ENCODE data around the gene KCNJ18.
"Not testable (repeated sequence)": the region's sequence is repeated elsewhere in the genome, so short reads cannot be mapped to it uniquely, and the experiment has no call there.

KCNJ18 gene

GRCh38 chr17:21691883-21692703, at the start of gene KCNJ18:
Gene KCNJ18 (plus strand): TSS chr17:21692523. CDS start chr17:21702787, 10,264 bp downstream.
- not testable (repeated sequence) for FAIRE-seq; DNase-seq (ENCODE audit: insufficient read length, low spot score)

- not testable (repeated sequence) for DNase-seq (ENCODE audit: insufficient read length, low spot score); FAIRE-seq
These were observed 44.2 kb upstream of the KCNJ18 start for GRCh38 chr17:21648125-21648524.

GRCh38 chr17:21650043-21650442, 42.3 kb upstream of the KCNJ18 start:
- FAIRE-seq; DNase-seq (ENCODE audit: insufficient read length, low spot score): not testable (repeated sequence)

GRCh38 chr17:21652049-21652448, 40.3 kb upstream of the KCNJ18 start:
- DNase-seq (ENCODE audit: insufficient read length, low spot score); FAIRE-seq: not testable (repeated sequence)

DNA sequence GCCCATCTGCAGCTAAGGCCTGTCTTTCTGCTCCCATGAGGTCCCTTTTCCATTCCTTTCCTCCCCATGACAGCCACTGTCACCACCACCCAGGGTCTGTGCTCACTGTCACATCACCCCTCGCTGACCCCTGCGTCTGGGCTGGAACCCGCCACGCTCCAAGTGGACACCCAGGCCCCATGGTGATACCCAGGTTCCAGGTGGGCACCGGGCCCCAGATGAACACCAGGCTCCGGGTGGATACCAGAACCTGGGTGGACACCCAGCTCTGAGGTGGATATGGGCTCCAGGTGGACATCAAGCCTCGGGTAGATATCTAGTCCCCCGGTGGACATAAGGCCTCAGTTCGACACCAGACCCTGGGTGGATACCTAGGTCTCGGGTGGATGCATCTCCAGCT, 39.1 kb upstream of the KCNJ18 start:
- not testable (repeated sequence) for DNase-seq (ENCODE audit: insufficient read length, low spot score); FAIRE-seq

GRCh38 chr17:21656518-21657309, 35.6 kb upstream of the KCNJ18 start:
- FAIRE-seq; DNase-seq (ENCODE audit: insufficient read length, low spot score): not testable (repeated sequence)

GRCh38 chr17:21659635-21660034, 32.7 kb upstream of the KCNJ18 start:
- not testable (repeated sequence) for DNase-seq (ENCODE audit: insufficient read length, low spot score); FAIRE-seq

DNA sequence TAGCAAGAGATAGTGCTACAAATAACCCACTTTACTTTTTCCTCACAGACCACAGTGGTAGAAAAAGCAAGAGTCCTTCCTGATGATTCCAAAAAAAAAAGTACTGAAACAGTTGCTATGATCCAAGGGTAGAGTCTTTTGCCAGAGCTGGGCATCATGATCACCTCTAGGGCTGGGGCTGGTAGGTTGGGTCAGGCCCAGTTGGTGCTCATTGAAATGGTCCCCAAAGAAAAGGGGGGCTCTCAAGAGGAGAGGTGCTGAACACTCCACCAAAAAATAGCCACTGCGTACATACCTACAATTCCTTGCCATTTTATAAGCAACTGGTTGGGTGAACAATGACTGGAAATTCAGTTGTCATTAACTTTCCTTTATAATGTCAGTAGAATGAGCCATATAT, 30.9 kb upstream of the KCNJ18 start:
- not testable (repeated sequence) for DNase-seq (ENCODE audit: insufficient read length, low spot score); FAIRE-seq

GRCh38 chr17:21663166-21663565, 29.2 kb upstream of the KCNJ18 start:
- DNase-seq (ENCODE audit: insufficient read length, low spot score); FAIRE-seq: not testable (repeated sequence)

DNA sequence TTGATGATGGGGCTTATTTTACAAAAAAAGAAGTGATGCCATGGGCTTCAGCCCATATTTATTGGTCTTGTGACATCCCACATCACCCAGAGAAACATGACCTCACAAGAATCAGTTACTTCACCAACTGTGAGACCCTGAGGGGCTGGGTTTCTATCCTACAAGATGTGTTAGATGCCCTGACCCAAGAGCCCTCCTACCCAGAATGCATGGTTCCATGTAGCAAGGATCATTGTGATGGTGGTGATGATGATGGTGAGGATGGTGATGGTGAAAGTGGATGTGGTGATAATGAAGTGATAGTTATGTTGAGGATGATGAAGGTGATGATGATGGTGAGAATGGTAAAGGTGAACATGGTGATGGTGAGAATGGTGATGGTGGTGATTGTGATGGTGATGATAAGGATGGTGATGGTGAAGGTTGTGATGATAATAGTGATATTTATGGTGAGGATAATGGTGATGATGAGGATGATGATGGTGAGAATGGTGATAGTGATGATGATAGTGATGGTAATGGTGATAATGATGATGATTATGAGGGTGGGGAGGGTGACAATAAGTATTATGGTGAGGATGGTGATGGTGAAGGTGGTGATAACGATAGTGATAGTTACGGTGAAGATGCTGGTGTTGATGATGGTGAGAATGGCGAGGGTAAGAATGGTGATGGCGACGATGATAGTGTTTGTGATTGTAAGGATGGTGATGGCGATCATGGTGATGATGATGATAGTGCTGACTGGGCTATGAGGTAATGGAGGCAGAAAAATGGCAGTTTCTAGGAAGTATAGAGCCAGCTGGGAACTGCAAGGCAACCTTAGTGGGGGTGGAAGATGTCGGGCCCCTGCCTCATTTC, 28.5 kb upstream of the KCNJ18 start:
- not testable (repeated sequence) for DNase-seq (ENCODE audit: insufficient read length, low spot score); FAIRE-seq

DNA sequence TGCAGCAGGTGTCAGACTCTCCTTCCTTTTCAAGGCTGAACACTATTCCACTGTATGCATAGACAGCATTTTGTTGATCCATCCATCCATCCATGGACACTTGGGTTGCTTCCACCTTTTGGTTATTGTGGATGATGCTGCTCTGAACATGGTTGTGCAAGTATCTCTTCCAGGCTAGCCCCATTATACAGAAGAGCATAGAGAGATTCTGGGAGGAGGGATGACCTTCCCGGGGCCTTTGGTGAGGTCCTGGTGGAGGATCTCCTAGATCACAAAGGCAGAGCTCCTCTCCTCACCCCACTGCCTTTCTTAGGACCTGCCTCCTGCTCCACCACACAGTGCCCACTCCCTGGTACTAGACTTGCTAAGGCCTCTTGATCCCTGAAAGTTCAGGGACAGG, 27.2 kb upstream of the KCNJ18 start:
- not testable (repeated sequence) for FAIRE-seq; DNase-seq (ENCODE audit: insufficient read length, low spot score)

- FAIRE-seq; DNase-seq (ENCODE audit: insufficient read length, low spot score): not testable (repeated sequence)
These were observed 26.3 kb upstream of the KCNJ18 start for GRCh38 chr17:21665935-21666493.

- not testable (repeated sequence) for DNase-seq (ENCODE audit: insufficient read length, low spot score); FAIRE-seq
These were observed 25.5 kb upstream of the KCNJ18 start for GRCh38 chr17:21666711-21667412.

- not testable (repeated sequence) for DNase-seq (ENCODE audit: insufficient read length, low spot score); FAIRE-seq
These were observed 24.8 kb upstream of the KCNJ18 start for GRCh38 chr17:21667413-21668117.

- not testable (repeated sequence) for DNase-seq (ENCODE audit: insufficient read length, low spot score); FAIRE-seq
These were observed 24.2 kb upstream of the KCNJ18 start for GRCh38 chr17:21668118-21668488.

GRCh38 chr17:21668746-21669508, 23.4 kb upstream of the KCNJ18 start:
- DNase-seq (ENCODE audit: insufficient read length, low spot score) = not testable (repeated sequence)

GRCh38 chr17:21669616-21670360, 22.5 kb upstream of the KCNJ18 start:
- not testable (repeated sequence) for FAIRE-seq; DNase-seq (ENCODE audit: insufficient read length, low spot score)

More at GRCh38 chr17:21668746-21669508, 23.4 kb upstream of the KCNJ18 start:
- FAIRE-seq = not testable (repeated sequence)

Measured in GM19239 (cell line).